Ovary (tissue), 3 donors: Measurements from ENCODE around the gene THRA.

Experiments used
- POLR2A ChIP-seq: fragments of 450-650 bp; IDR thresholded peaks from one replicate; pipeline ENCODE4 v1.6.1; 2017; ENCODE audit warnings: antibody characterized with exemption, mild to moderate bottlenecking, moderate library complexity
- TF ChIP-seq, protein P1 (sequence below), 3 donors: fragments of 450-650 bp in 2 of 3; fragments of 200-600 bp in 1 of 3; IDR thresholded peaks; one replicate each; pipeline versions ENCODE4 v1.5.1 to v1.8.0; 2016 to 2022; ENCODE audit warnings: antibody characterized with exemption in 3 of 3, mild to moderate bottlenecking in 1 of 3
- donor health status: DM: no; HTN: no; CAD: no.

DNA sequence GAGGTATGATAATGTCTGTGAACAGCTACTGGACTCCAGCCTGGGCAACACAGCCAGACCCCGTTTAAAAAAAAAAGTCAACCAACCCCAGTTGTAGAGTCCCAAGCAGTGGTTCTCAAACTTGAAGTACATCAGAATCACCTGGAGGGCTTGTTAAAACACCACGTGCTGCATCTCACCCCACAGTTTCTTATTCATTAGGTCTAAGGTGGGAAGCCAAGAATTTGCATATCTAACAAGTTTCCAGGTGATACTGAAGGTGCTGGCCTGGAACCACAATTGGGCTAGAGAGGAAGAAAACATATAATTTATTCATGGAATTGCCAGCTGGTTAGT, 52.3 kb downstream of the THRA start:
- TF ChIP-seq, protein P1, sequence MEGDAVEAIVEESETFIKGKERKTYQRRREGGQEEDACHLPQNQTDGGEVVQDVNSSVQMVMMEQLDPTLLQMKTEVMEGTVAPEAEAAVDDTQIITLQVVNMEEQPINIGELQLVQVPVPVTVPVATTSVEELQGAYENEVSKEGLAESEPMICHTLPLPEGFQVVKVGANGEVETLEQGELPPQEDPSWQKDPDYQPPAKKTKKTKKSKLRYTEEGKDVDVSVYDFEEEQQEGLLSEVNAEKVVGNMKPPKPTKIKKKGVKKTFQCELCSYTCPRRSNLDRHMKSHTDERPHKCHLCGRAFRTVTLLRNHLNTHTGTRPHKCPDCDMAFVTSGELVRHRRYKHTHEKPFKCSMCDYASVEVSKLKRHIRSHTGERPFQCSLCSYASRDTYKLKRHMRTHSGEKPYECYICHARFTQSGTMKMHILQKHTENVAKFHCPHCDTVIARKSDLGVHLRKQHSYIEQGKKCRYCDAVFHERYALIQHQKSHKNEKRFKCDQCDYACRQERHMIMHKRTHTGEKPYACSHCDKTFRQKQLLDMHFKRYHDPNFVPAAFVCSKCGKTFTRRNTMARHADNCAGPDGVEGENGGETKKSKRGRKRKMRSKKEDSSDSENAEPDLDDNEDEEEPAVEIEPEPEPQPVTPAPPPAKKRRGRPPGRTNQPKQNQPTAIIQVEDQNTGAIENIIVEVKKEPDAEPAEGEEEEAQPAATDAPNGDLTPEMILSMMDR (IDR thresholded peaks at IDR 0.05): no peak
- TF ChIP-seq POLR2A: no peak
